Adipose tissue (tissue), 3 donors: ENCODE data around the gene MAML3. TPM values are rescaled to one million over a fixed set of nuclear protein-coding genes. Genes with fewer than 3 reads are reported as not detected.

Experiments
- H3K27ac ChIP-seq: one replicate; pipeline ENCODE4 v1.5.1; 2013; ENCODE audit warnings: low read depth, low read length
- WGBS, 3 donors: extraction: QIAGEN DNeasy Blood & Tissue Kit; methylation state at CpG; one replicate each; pipeline ENCODE4 v1.1.7; 2013; 5-methylcytosine and 5-hydroxymethylcytosine counted together
- polyA plus RNA-seq, 3 donors: library from polyadenylated mRNA; stranded (reverse); fragments of 200-250 nt; gene quantifications; one replicate each; pipeline ENCODE4 v1.2.3, GENCODE V29; 2013
- donor health status: healthy with polysubstance abuse.
- donor health status: Bipolar disorder and iron deficiency.
- donor health status: healthy.

Gene MAML3
- polyA plus RNA-seq, 3 donors: 2.8 to 3.2 (median 3.1) TPM

- WGBS, 3 donors: 78 to 100% (median 85%) methylated on average over 1 of the region's 1 CpG
- H3K27ac ChIP-seq: no peak overlapping the region
Observed at GRCh38 chr4:139768366-139768765, 385.6 kb downstream of the MAML3 start.

DNA sequence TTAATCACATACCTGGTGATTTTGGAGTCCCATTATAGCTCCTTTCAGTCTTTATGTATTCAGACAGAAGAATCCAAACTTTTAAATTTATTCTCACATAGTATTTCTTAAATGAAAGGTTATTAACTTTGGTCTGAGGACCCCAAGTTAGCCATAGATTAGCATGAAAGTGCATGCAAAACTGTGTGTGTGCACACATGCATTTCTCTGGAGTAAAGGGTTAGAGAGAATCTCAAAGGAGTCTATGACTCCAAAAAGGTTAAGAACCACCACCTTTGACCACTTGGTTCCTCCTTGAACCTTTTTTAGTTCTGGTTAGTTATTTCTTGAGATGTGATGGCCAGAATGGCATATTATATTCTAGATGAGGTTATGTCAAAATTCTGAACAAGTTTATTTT is 386.4 kb downstream of the MAML3 start:
- no peak overlapping the region for H3K27ac ChIP-seq

GRCh38 chr4:139767168-139767567 is 386.8 kb downstream of the MAML3 start:
- H3K27ac ChIP-seq: no peak overlapping the region
- WGBS, 3 donors: 71 to 93% (median 74%) methylated on average over 6 of the region's 6 CpGs

- H3K27ac ChIP-seq: no peak overlapping the region
- WGBS, 3 donors: 56 to 81% (median 58%) methylated on average over 9 of the region's 9 CpGs
Observed at GRCh38 chr4:139764686-139765310, 389.2 kb downstream of the MAML3 start.

DNA sequence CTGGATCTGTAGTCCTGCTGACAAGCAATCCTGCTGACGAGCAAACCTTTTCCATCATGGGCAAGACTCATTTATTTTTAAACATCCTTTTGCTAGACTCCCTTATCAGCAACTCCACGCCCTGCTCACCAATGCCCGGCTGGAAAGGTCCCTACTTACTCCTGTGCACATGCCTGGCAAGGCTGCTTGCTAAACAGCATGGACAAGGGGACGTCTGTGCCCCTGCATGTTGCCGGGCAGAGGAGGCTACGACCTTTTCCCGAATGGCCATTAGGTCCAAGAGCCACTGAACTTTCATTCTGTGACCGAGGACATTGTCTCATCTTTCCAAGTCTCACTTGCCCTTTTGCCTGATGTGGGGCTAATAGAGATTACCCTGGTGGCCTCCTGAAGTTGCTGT is 389.8 kb downstream of the MAML3 start:
- WGBS, 3 donors: 36 to 52% (median 41%) methylated on average over 8 of the region's 8 CpGs
- H3K27ac ChIP-seq: no peak overlapping the region

DNA sequence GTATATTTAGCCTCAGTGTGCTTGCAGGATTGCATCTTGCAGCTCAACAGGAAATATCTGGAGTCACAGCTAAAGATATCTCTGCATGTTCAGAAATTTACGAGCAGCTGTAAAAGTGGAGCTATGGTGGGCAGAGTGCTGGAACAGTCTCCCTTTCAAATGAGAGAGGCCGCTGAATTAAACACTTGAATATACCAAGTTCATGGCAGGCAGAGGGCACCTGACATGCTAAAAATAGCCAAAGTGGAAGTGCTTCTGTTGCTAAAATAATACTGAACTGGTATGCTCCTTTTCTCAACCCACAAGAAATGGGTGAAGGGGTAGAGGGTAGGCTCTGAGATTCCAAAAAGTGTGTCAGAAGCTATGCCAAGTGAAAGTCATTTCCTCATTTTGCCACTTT is 390.3 kb downstream of the MAML3 start:
- WGBS, 3 donors: 21 to 51% (median 21%) methylated on average over 2 of the region's 2 CpGs
- H3K27ac ChIP-seq: no peak overlapping the region

- 36 to 70% (median 44%) methylated on average over 6 of the region's 6 CpGs for WGBS, 3 donors
- H3K27ac ChIP-seq: no peak overlapping the region
Observed at GRCh38 chr4:139763205-139763604, 390.8 kb downstream of the MAML3 start.

DNA sequence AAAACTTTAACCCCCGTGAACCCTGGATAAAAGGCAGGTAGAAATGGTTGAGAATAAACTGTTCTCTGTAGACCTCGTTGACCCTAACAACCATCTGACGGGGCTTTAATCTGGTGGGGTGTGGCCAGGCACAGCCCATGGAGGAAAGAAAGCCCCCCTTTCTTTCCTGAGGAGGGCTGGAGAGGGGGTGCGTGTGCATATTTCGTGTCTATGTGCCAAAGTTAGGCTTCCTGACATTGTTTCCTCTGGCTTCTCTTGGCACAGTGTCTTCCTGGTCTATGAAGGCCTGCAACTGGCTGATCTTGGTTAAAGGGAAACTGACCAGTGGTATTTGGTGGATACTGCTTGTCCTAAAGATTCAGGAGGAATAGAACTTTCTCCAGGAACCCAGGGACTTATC is 391.3 kb downstream of the MAML3 start:
- WGBS, 3 donors: 31 to 70% (median 36%) methylated on average over 5 of the region's 5 CpGs
- no peak overlapping the region for H3K27ac ChIP-seq

- WGBS, 3 donors: 45 to 51% (median 50%) methylated on average over 4 of the region's 4 CpGs
- no peak overlapping the region for H3K27ac ChIP-seq
Observed at GRCh38 chr4:139761461-139761860, 392.5 kb downstream of the MAML3 start.

DNA sequence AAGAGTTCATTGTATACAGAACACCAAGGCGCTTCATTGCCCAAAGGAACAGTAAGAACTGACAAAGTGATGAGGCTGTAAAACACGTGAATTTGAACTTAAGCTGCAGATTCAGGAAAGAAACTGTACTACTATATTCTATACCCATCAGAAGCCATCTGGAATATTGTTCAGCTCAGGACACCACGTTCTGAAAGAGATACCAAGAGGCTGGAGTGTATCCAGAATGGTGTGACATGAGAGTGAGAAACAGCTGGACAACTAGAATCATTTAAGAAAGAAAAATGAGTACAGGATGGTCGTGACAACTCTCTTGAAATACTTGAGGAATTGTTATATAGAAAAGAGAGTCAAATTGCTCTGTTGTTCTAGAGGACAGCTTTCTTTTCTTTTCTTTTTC is 393.4 kb downstream of the MAML3 start:
- WGBS, 3 donors: 78 to 89% (median 85%) methylated on average over 4 of the region's 4 CpGs
- no peak overlapping the region for H3K27ac ChIP-seq

DNA sequence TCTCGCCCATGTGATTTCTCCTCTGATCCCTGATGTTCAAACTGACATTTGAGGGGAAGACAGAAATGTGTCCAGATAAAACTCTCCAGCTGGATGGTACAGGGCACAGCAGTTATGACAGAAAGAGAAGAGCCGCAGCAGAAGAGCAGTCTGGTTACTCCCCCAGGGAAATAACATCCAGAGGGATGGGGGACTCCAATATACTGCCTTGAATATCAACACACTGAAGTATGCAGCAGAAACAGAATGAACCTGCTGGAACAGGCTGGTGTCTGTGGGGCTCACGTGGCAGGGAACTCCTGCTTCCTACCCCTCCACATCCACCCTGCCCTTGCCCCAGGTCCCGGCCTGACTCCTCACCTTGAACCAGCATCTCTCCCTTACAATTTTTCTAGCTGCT is 394.9 kb downstream of the MAML3 start:
- 86 to 96% (median 92%) methylated on average over 4 of the region's 4 CpGs for WGBS, 3 donors

DNA sequence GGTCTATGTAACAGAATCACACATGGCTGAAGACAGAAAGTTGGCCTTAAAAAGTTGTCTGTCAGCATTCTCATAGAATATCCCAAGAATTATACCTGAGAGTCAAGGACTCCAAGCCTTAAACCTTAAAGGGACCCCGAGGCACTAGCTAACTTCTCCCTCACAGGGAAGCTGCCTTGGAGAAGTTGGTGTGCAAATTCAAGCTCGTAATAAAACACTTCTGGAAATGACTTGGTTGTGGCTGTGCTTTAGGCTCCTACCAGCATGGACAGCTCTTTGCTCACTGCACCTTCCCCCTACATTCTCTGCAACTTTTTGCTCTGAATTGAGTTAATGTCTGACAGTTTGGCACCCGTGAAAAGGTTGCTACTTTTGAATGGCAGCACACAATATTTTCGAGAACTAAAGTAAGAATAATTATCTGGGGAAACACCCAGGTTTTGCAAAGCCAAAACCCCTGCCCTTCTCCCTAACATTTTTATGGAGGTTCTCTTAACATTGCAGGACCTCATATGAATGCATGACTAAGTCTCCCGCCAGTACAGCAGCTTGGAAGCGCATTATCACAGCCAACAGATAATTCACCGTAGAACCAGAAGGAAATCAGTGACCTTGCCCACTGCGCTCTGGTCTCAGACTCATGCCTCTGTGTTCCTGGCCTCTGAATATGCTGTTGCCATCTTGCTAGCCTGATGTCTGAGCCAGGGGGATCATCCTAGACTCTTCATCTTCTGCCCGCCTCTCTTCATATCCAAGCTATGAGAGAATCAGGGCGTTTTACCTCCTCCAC is 397.4 kb downstream of the MAML3 start:
- no peak overlapping the region for H3K27ac ChIP-seq
- 61 to 88% (median 83%) methylated on average over 10 of the region's 10 CpGs for WGBS, 3 donors

More for the DNA sequence above, 394.9 kb downstream of the MAML3 start:
- no peak overlapping the region for H3K27ac ChIP-seq

DNA sequence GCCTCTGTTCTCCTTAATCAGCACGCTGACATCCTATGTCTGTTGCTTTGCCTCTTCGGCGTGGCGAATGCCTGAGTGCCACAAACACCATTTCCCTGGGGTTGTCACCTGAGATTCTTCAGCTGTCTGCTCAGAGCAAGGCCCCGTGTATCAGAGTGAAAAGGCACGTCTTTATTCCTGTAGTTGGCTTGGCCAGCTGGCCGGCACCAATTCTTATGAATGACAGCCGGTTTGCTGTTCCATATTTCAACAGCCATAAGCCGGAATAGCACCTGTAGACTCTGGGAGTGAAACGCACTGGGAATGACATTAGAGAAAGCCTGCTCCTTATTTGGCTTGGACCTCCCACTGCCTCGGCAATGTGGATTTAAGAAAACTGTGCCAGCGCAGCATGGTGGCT is 399.0 kb downstream of the MAML3 start:
- no peak overlapping the region for H3K27ac ChIP-seq
- 86 to 92% (median 88%) methylated on average over 12 of the region's 12 CpGs for WGBS, 3 donors

DNA sequence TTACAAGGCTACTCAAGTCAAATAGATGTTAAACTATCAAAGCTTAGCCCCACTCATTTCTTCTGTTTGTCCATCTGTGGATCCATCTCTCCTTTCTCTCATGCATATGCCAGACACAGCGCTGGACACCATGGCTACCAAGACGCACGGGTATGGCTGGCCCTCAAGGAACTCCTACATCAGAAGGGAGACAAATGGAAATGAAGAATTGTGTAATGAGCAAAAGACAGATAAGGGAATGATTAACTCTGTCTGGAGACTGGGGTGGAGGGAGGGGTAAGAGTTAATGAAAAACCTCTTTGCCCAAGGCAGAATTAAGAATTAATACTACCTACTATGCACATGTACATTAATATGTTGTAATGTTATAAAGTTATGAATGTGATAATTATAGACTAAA is 400.3 kb downstream of the MAML3 start:
- WGBS, 3 donors: 77 to 83% (median 82%) methylated on average over 3 of the region's 3 CpGs
- H3K27ac ChIP-seq: no peak overlapping the region

- no peak overlapping the region for H3K27ac ChIP-seq
- 95 to 97% (median 95%) methylated on average over 4 of the region's 4 CpGs for WGBS, 3 donors
Observed at GRCh38 chr4:139749835-139750498, 404.0 kb downstream of the MAML3 start.

DNA sequence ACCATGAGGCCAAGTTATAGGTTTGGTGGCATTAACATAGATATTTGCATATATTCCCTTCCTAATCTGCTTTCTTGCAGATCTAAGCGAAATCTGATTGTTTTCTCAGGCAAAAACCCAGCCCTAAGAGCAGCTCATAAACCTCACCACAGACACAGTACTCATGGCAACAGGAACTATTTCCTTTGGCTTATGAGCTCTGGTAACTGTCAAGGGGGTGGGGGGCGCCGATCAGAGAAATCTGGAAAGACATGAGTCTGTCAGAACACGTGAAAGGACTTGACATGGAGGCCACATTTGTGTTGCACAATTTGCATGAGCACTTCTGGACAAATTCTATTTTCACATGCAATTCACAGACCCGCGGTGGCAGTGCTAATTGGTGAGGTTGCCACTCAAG is 404.6 kb downstream of the MAML3 start:
- WGBS, 3 donors: 70 to 77% (median 71%) methylated on average over 6 of the region's 6 CpGs
- no peak overlapping the region for H3K27ac ChIP-seq

DNA sequence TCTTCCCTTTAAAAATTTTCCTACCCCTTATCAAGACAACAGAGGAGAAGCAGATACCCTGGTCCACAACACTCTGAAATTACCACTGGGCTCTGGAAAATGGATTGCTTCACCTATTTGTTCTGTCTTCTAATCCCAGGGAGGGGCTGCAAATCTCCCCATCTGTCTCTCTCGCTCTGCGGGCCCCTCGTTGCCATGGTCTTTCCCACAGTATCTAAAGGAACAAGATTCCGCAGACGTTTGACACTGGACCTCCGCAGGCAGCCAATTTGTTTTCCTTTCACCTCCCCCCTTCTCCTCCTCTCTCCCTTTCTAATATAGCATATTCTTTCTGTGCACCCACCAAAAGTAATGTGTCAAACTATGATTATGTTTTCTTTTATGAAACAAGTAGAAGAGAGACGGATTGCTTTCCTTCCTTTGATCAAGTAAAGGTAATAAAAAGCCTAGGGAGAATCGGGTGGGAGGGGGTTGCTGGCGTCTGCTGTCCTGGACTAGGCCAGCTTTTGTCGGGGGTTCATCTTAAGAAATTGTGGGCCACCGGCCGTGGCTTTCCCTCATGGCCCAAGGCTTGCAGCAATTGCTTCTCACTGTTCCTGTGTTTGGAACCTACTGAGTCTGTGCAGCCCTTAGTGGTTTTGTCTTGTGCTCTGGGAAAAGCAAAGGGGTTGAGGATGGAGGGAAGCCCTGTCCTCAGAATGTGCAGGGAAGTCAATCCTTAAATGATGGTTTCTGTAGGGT is 407.4 kb downstream of the MAML3 start:
- H3K27ac ChIP-seq: no peak overlapping the region
- WGBS, 3 donors: 65 to 80% (median 73%) methylated on average over 12 of the region's 12 CpGs

GRCh38 chr4:139745111-139745639 is 408.8 kb downstream of the MAML3 start:
- WGBS, 3 donors: 90 to 95% (median 94%) methylated on average over 6 of the region's 6 CpGs
- H3K27ac ChIP-seq: no peak overlapping the region

GRCh38 chr4:139744232-139744631 is 409.8 kb downstream of the MAML3 start:
- 94 to 100% (median 95%) methylated on average over 1 of the region's 1 CpG for WGBS, 3 donors
- H3K27ac ChIP-seq: no peak overlapping the region
